H1 (cell line): ENCODE results near the gene RAD51B. TPM values are rescaled to one million over a fixed set of nuclear protein-coding genes. Genes with fewer than 3 reads are reported as not detected.

Experiments
- CTCF ChIA-PET: fragments of 300-600 bp; sonication (Branson Sonifier 250); formaldehyde crosslinking; loops from one replicate; lab custom pipeline; 2021; ENCODE audit not compliant: partially characterized antibody; lab: Charles Lee
- POLR2A ChIA-PET: fragments of 300-600 bp; sonication (Branson Sonifier 250); formaldehyde crosslinking; loops from one replicate; lab custom pipeline; 2021; ENCODE audit warnings: inconsistent platforms; ENCODE audit not compliant: partially characterized antibody; lab: Charles Lee
- DNase-seq, 2 experiments: peaks; one replicate each; pipeline versions ENCODE4 v3.0.0 to v3.0.0-alpha.2; 2010 to 2022; ENCODE audit warnings: low spot score in 2 of 2, low read depth in 1 of 2, mixed read lengths in 1 of 2
- FAIRE-seq: peaks from 2 replicates; lab custom pipeline; 2011; peaks lifted over from hg19 to GRCh38; lab: Jason Lieb, UNC
- H2AFZ ChIP-seq: 2 replicates; pipeline ENCODE4 v1.8.1; 2012; ENCODE audit warnings: low read length, inconsistent platforms
- H2AK5ac ChIP-seq: 2 replicates; pipeline ENCODE4 v1.6.1; 2013; ENCODE audit warnings: low read depth, low read length
- H2BK120ac ChIP-seq: replicated peaks from 2 replicates; pipeline ENCODE3; 2013; ENCODE audit warnings: low read depth, low read length, inconsistent platforms
- H2BK12ac ChIP-seq: 2 replicates; pipeline ENCODE4 v1.6.1; 2013; ENCODE audit warnings: low read depth, low read length
- H2BK15ac ChIP-seq: 2 replicates; pipeline ENCODE4 v1.6.1; 2013; ENCODE audit warnings: low read length
- H2BK20ac ChIP-seq: 2 replicates; pipeline ENCODE4 v1.6.1; 2013; ENCODE audit warnings: low read length
- H2BK5ac ChIP-seq: 2 replicates; pipeline ENCODE4 v1.6.1; 2013; ENCODE audit warnings: low read depth, low read length
- H3K14ac ChIP-seq: 2 replicates; pipeline ENCODE4 v1.6.1; 2013; ENCODE audit warnings: inconsistent platforms; ENCODE audit not compliant: insufficient read length
- H3K18ac ChIP-seq: 2 replicates; pipeline ENCODE4 v1.6.1; 2013; ENCODE audit warnings: low read length; ENCODE audit errors: extremely low read depth
- H3K23ac ChIP-seq: 2 replicates; pipeline ENCODE4 v1.6.1; 2013; ENCODE audit warnings: inconsistent platforms; ENCODE audit not compliant: insufficient read length
- H3K23me2 ChIP-seq: 2 replicates; pipeline ENCODE4 v1.6.1; 2013; ENCODE audit warnings: low read depth, low read length
- H3K27ac ChIP-seq: 2 replicates; pipeline ENCODE4 v1.6.1; 2011; ENCODE audit warnings: low read depth, low read length, inconsistent platforms
- H3K27me3 ChIP-seq, 4 experiments: replicated peaks in 1 of 4; 1 replicate in 1 of 4; 2 replicates in 3 of 4; pipeline versions ENCODE4 v1.6.1 to v1.8.1; 2011 to 2013; ENCODE audit warnings: low read length in 3 of 4, mild to moderate bottlenecking in 3 of 4, inconsistent platforms in 2 of 4, mixed read lengths in 2 of 4, moderate library complexity in 1 of 4; ENCODE audit not compliant: control insufficient read depth in 3 of 4, insufficient read depth in 3 of 4; ENCODE audit errors: extremely low read depth in 1 of 4
- H3K36me3 ChIP-seq, 4 experiments: 2 replicates each; pipeline versions ENCODE4 v1.6.1 to v1.8.1; 2011 to 2013; ENCODE audit warnings: mild to moderate bottlenecking in 4 of 4, low read length in 3 of 4, moderate library complexity in 2 of 4, control low read depth in 1 of 4, inconsistent platforms in 1 of 4; ENCODE audit not compliant: insufficient read depth in 4 of 4, control insufficient read depth in 2 of 4
- H3K4ac ChIP-seq: replicated peaks from 2 replicates; pipeline ENCODE3; 2013; ENCODE audit warnings: low read length, low read depth, mixed read lengths, inconsistent platforms; ENCODE audit not compliant: insufficient read length
- H3K4me1 ChIP-seq, 4 experiments: replicated peaks in 1 of 4; 1 replicate in 1 of 4; 2 replicates in 3 of 4; pipeline versions ENCODE4 v1.6.1 to v1.8.1; 2011 to 2013; ENCODE audit warnings: low read length in 3 of 4, inconsistent platforms in 2 of 4, mixed read lengths in 1 of 4; ENCODE audit not compliant: insufficient read depth in 4 of 4, control insufficient read depth in 3 of 4
- H3K4me2 ChIP-seq, 2 experiments: 2 replicates each; pipeline versions ENCODE4 v1.6.1 to v1.8.1; 2011 to 2013; ENCODE audit warnings: low read depth in 2 of 2, low read length in 2 of 2, control low read depth in 1 of 2, inconsistent platforms in 1 of 2, mild to moderate bottlenecking in 1 of 2; ENCODE audit not compliant: insufficient read depth in 1 of 2
- H3K4me3 ChIP-seq, 4 experiments: fragments of 200-600, 300-600 bp in 1 of 4; sonication (generic), shearing (Covaris generic), sonication (Bioruptor Twin) in 1 of 4; 2 replicates each; pipeline versions ENCODE4 v1.5.1 to v1.8.1; 2011 to 2016; ENCODE audit warnings: low read length in 4 of 4, low read depth in 3 of 4, control low read depth in 2 of 4, inconsistent platforms in 2 of 4, mild to moderate bottlenecking in 2 of 4, mixed read lengths in 1 of 4, moderate library complexity in 1 of 4; ENCODE audit not compliant: insufficient read depth in 2 of 4; ENCODE audit errors: extremely low read depth in 1 of 4
- H3K56ac ChIP-seq: replicated peaks from 2 replicates; pipeline ENCODE3; 2013; ENCODE audit warnings: low read depth, mild to moderate bottlenecking, mixed read lengths, low read length, inconsistent platforms; ENCODE audit not compliant: insufficient read length
- H3K79me1 ChIP-seq: 2 replicates; pipeline ENCODE4 v1.6.1; 2013; ENCODE audit warnings: low read depth, low read length, control low read depth
- H3K79me2 ChIP-seq, 2 experiments: 2 replicates each; pipeline versions ENCODE4 v1.6.1 to v1.8.1; 2012 to 2013; ENCODE audit warnings: low read length in 2 of 2, mild to moderate bottlenecking in 2 of 2, inconsistent platforms in 1 of 2; ENCODE audit not compliant: insufficient read depth in 2 of 2, control insufficient read depth in 1 of 2
- H3K9ac ChIP-seq, 4 experiments: replicated peaks in 1 of 4; 1 replicate in 1 of 4; 2 replicates in 3 of 4; pipeline versions ENCODE4 v1.6.1 to v1.8.1; 2011 to 2013; ENCODE audit warnings: low read depth in 3 of 4, low read length in 3 of 4, control low read depth in 2 of 4, mild to moderate bottlenecking in 2 of 4, moderate library complexity in 2 of 4, inconsistent platforms in 1 of 4; ENCODE audit errors: extremely low read depth in 1 of 4
- H3K9me3 ChIP-seq, 2 experiments: 2 replicates each; pipeline versions ENCODE4 v1.6.1 to v1.8.1; 2012 to 2013; ENCODE audit warnings: mild to moderate bottlenecking in 2 of 2, moderate library complexity in 2 of 2, control low read depth in 1 of 2, inconsistent platforms in 1 of 2, low read depth in 1 of 2, low read length in 1 of 2, mixed read lengths in 1 of 2; ENCODE audit not compliant: insufficient read depth in 2 of 2
- H4K20me1 ChIP-seq, 2 experiments: replicated peaks in 1 of 2; 2 replicates each; pipeline versions ENCODE3 to v1.8.1; 2011 to 2013; ENCODE audit warnings: inconsistent platforms in 2 of 2, low read length in 2 of 2, mild to moderate bottlenecking in 1 of 2; ENCODE audit not compliant: insufficient read depth in 2 of 2, control insufficient read depth in 1 of 2
- H4K5ac ChIP-seq: 2 replicates; pipeline ENCODE4 v1.6.1; 2013; ENCODE audit warnings: low read length, low read depth, mixed read lengths, inconsistent platforms; ENCODE audit not compliant: insufficient read length
- H4K8ac ChIP-seq: 2 replicates; pipeline ENCODE4 v1.8.0; 2013; ENCODE audit warnings: mild to moderate bottlenecking, moderate library complexity, low read length, inconsistent platforms; ENCODE audit not compliant: insufficient read depth; ENCODE audit errors: extremely low read depth
- H4K91ac ChIP-seq: replicated peaks from 2 replicates; pipeline ENCODE3; 2013; ENCODE audit warnings: low read length, mixed read lengths, inconsistent platforms; ENCODE audit not compliant: insufficient read length
- ASH2L ChIP-seq: fragments of 200-600, 300-600 bp; sonication (generic); IDR thresholded peaks from one replicate; pipeline ENCODE4 v1.7.1; 2017; ENCODE audit warnings: low read length
- BCL11A ChIP-seq, 2 experiments: IDR thresholded peaks; one replicate each; pipeline ENCODE4 v1.6.1; 2011; ENCODE audit warnings: low read depth in 2 of 2, low read length in 2 of 2, mild to moderate bottlenecking in 2 of 2
- CBX5 ChIP-seq: fragments of 300-800, 300-1000 bp; sonication (generic); IDR thresholded peaks from 2 replicates; pipeline ENCODE4 v1.7.1; 2016; ENCODE audit warnings: antibody characterized with exemption, low read length, low read depth
- CTCF ChIP-seq, 3 experiments: IDR thresholded peaks; 1 replicate in 2 of 3; 2 replicates in 1 of 3; pipeline versions ENCODE4 v1.5.1 to v1.6.1; 2011; ENCODE audit warnings: low read length in 3 of 3, mild to moderate bottlenecking in 3 of 3, inconsistent platforms in 2 of 3, low read depth in 1 of 3, moderate library complexity in 1 of 3; ENCODE audit not compliant: insufficient read depth in 1 of 3; ENCODE audit errors: control extremely low read depth in 1 of 3
- E2F6 ChIP-seq: IDR thresholded peaks from 2 replicates; pipeline ENCODE4 v1.6.1; 2012; ENCODE audit warnings: inconsistent platforms
- EP300 ChIP-seq, 2 experiments: IDR thresholded peaks; 1 replicate in 1 of 2; 2 replicates in 1 of 2; pipeline ENCODE4 v1.6.1; 2011 to 2012; ENCODE audit warnings: low read depth in 2 of 2, low read length in 2 of 2, mild to moderate bottlenecking in 2 of 2, borderline replicate concordance in 1 of 2, inconsistent platforms in 1 of 2, moderate library complexity in 1 of 2
- FOSL1 ChIP-seq: IDR thresholded peaks from 2 replicates; pipeline ENCODE4 v1.6.1; 2011; ENCODE audit warnings: mild to moderate bottlenecking, low read depth, low read length, moderate library complexity; ENCODE audit not compliant: insufficient read depth
- JUND ChIP-seq: IDR thresholded peaks from 2 replicates; pipeline ENCODE4 v1.6.1; 2011; ENCODE audit warnings: mild to moderate bottlenecking, improper control_type of control experiment, low read length
- KDM1A ChIP-seq: fragments of 200-600, 300-600 bp; sonication (generic); IDR thresholded peaks from 2 replicates; pipeline ENCODE4 v1.7.1; 2016; ENCODE audit warnings: mild to moderate bottlenecking, low read length, borderline replicate concordance
- POLR2A ChIP-seq, 2 experiments: IDR thresholded peaks; 1 replicate in 1 of 2; 2 replicates in 1 of 2; pipeline ENCODE4 v1.6.1; 2011; ENCODE audit warnings: low read depth in 2 of 2, low read length in 2 of 2, mild to moderate bottlenecking in 2 of 2; ENCODE audit errors: control extremely low read depth in 1 of 2
- POU5F1 ChIP-seq: IDR thresholded peaks from 2 replicates; pipeline ENCODE4 v1.6.1; 2011; ENCODE audit warnings: low read depth, mild to moderate bottlenecking, low read length, moderate library complexity
- WGBS, 2 experiments: shearing (Covaris generic) in 1 of 2; methylation state at CpG; one replicate each; pipeline versions ENCODE4 v1.1.6 to v1.1.7; 2013 to 2015; ENCODE audit warnings: low lambda C conversion rate in 2 of 2, mixed read lengths in 2 of 2, inconsistent platforms in 1 of 2, low coverage in 1 of 2, missing lambda C conversion rate in 1 of 2; ENCODE audit not compliant: insufficient replicate concordance in 2 of 2, insufficient coverage in 1 of 2, insufficient read length in 1 of 2; ENCODE audit errors: extremely low coverage in 1 of 2, missing lambda C conversion rate in 1 of 2; 5-methylcytosine and 5-hydroxymethylcytosine counted together
- polyA plus RNA-seq, 7 experiments: library from polyadenylated mRNA; depleted of rRNA in 3 of 7; stranded (reverse) in 5 of 7; unstranded in 2 of 7; fragments of >200 nt in 5 of 7; fragments of 200-250 nt in 2 of 7; gene quantifications; 1 replicate in 5 of 7; 2 replicates in 1 of 7; 4 replicates in 1 of 7; pipeline versions ENCODE4 v1.2.1 to v1.2.3, GENCODE V29; 2011 to 2013; ENCODE audit warnings: missing spikeins in 2 of 7, mixed read lengths in 2 of 7
- total RNA-seq: library from RNA; stranded (reverse); fragmentation: NEBNext Ultra II Directional; extraction: Animal tissue kit (Norgen Biotek cat#: 25700); gene quantifications from 2 replicates; pipeline ENCODE4 v1.2.1, GENCODE V29; 2021

The RAD51B gene
- total and polyA plus RNA-seq, 2 of the 8 experiments (the other 6 are each of a cell fraction or from before 2014, with no cell fraction given) = 3.9 to 14.9 TPM

DNA sequence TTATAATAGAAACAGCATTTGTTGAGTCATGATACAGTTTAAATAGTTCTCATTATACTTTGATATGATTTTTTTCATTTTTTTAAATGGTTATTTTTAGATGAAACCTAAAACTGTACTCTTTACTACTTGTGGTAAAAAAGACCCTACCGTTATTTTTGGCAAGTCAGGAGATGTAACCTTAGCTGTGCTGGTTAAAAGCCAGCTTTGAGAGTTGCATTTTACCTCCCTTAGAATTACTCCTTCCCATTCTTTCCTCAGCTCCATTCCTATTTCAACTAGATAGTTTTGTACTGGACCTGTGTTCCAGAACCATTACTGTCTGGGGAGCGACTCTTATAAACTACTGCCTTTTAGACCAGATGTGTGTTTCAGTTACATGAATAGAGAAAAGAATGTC, 92.0 kb downstream of the RAD51B start:
- WGBS, 2 experiments = 93% methylated on average over 2 of the region's 2 CpGs; no CpG with 5 or more reads in 1 of the 2 experiments
- H3K79me1 ChIP-seq = no peaks in the 10 kb centered on the region
- H3K79me2 ChIP-seq = no peaks in the 10 kb centered on the region
- H3K27ac ChIP-seq = no peak overlapping the region
- FAIRE-seq (no peak), DNase-seq (no peak)
- H3K36me3 ChIP-seq = no peaks in the 10 kb centered on the region
- no peak overlapping the region for H3K4me3 ChIP-seq
- no peak overlapping the region for H3K9ac ChIP-seq
- no peak overlapping the region for H4K5ac ChIP-seq
- H4K20me1 ChIP-seq = no peaks in the 10 kb centered on the region
- no peak overlapping the region for H4K91ac ChIP-seq
- H2BK15ac ChIP-seq = no peak overlapping the region
- H2AFZ ChIP-seq = no peak overlapping the region
- no peak overlapping the region for H2AK5ac ChIP-seq
- CTCF ChIA-PET = interaction anchor here (0.6 kb wide), 1 partner anchor 961 kb away, joined by 3 read pairs; no protein-coding TSS in a partner anchor
- no peaks in the 10 kb centered on the region for H3K27me3 ChIP-seq
- H3K23me2 ChIP-seq = no peaks in the 10 kb centered on the region
- no peak overlapping the region for H3K4ac ChIP-seq
- no peak overlapping the region for H2BK12ac ChIP-seq
- H2BK5ac ChIP-seq = no peak overlapping the region
- H3K4me2 ChIP-seq = no peak overlapping the region
- no peak overlapping the region for H4K8ac ChIP-seq
- H3K14ac ChIP-seq = no peak overlapping the region
- no peak overlapping the region for H3K23ac ChIP-seq
- no peaks in the 10 kb centered on the region for H3K4me1 ChIP-seq
- no peaks in the 10 kb centered on the region for H3K9me3 ChIP-seq
- H2BK120ac ChIP-seq = no peak overlapping the region
- no peak overlapping the region for H3K56ac ChIP-seq
- no peak overlapping the region for H2BK20ac ChIP-seq
- POLR2A ChIA-PET = no interaction called here
- H3K18ac ChIP-seq = no peak overlapping the region
- TF ChIP-seq EP300 (IDR thresholded peaks at IDR 0.05; ENCODE audit: borderline replicate concordance in 1 of 2, low read depth in 2 of 2, low read length in 2 of 2) (no peak), CTCF (IDR thresholded peaks at IDR 0.05; ENCODE audit: control extremely low read depth in 1 of 3, insufficient read depth in 1 of 3, low read depth in 1 of 3, low read length in 3 of 3) (no peak), BCL11A (IDR thresholded peaks at IDR 0.05; ENCODE audit: low read depth in 2 of 2, low read length in 2 of 2) (no peak), E2F6 (no peak), ASH2L (no peak), FOSL1 (no peak), POLR2A (IDR thresholded peaks at IDR 0.05; ENCODE audit: control extremely low read depth in 1 of 2, low read depth in 2 of 2, low read length in 2 of 2) (no peak), KDM1A (no peak), POU5F1 (no peak), JUND (no peak), CBX5 (no peak)
